Neural cell (in vitro differentiated cells): ENCODE data around the gene RPL31. TPM values are rescaled to one million over a fixed set of nuclear protein-coding genes. Genes with fewer than 3 reads are reported as not detected.

ENCODE experiments used
- H2AFZ ChIP-seq: fragments of 200-600, 300-800 bp; sonication (generic), shearing (Covaris generic); 2 replicates; pipeline ENCODE4 v1.6.0; 2014; ENCODE audit warnings: low read depth, mild to moderate bottlenecking, antibody characterized with exemption, low read length, moderate library complexity
- H3F3A ChIP-seq: fragments of 200-600 bp; shearing (Covaris generic); 2 replicates; pipeline ENCODE4 v1.6.1; 2016; ENCODE audit warnings: mild to moderate bottlenecking, moderate library complexity, mixed read lengths, antibody characterized with exemption, low read length; ENCODE audit not compliant: insufficient read depth, poor library complexity, severe bottlenecking
- H3K27ac ChIP-seq: fragments of 200-600, 300-800 bp; sonication (generic), shearing (Covaris generic); 2 replicates; pipeline ENCODE4 v1.5.1; 2014; ENCODE audit warnings: mild to moderate bottlenecking, low read length, moderate library complexity
- H3K27me3 ChIP-seq: fragments of 300-800, 200-600 bp; sonication (generic), shearing (Covaris generic); 2 replicates; pipeline ENCODE4 v1.6.0; 2014; ENCODE audit warnings: mild to moderate bottlenecking, low read depth, low read length, moderate library complexity; ENCODE audit not compliant: insufficient read depth
- H3K36me3 ChIP-seq: fragments of 300-800, 200-600 bp; sonication (generic), shearing (Covaris generic); 2 replicates; pipeline ENCODE4 v1.5.1; 2014; ENCODE audit warnings: mild to moderate bottlenecking, antibody characterized with exemption, low read length, moderate library complexity; ENCODE audit not compliant: insufficient read depth
- H3K4me2 ChIP-seq: fragments of 300-800, 200-600 bp; sonication (generic), shearing (Covaris generic); 2 replicates; pipeline ENCODE4 v1.6.0; 2014; ENCODE audit warnings: mild to moderate bottlenecking, low read length
- H3K4me3 ChIP-seq: fragments of 300-800, 200-600 bp; sonication (generic), shearing (Covaris generic); 2 replicates; pipeline ENCODE4 v1.5.1; 2014; ENCODE audit warnings: mild to moderate bottlenecking, low read length, moderate library complexity
- H3K79me2 ChIP-seq: fragments of 200-600 bp; shearing (Covaris generic); replicated peaks from 2 replicates; pipeline ENCODE4 v1.6.0; 2014; ENCODE audit warnings: mild to moderate bottlenecking, low read length, moderate library complexity; ENCODE audit not compliant: insufficient read depth
- H3K9ac ChIP-seq: fragments of 300-800, 200-600 bp; sonication (generic), shearing (Covaris generic); 2 replicates; pipeline ENCODE4 v1.6.1; 2016; ENCODE audit warnings: mild to moderate bottlenecking, low read length, mixed read lengths
- H3K9me2 ChIP-seq: fragments of 200-600 bp; shearing (Covaris generic); 2 replicates; pipeline ENCODE4 v1.6.1; 2016; ENCODE audit warnings: mild to moderate bottlenecking, low read length, mixed read lengths; ENCODE audit not compliant: insufficient read depth
- H3K9me3 ChIP-seq: fragments of 200-600, 300-800 bp; sonication (generic), shearing (Covaris generic); 2 replicates; pipeline ENCODE4 v1.6.1; 2016; ENCODE audit warnings: mild to moderate bottlenecking, mixed run types, low read length, moderate library complexity, mixed read lengths
- H4K20me1 ChIP-seq: fragments of 200-600 bp; shearing (Covaris generic); 2 replicates; pipeline ENCODE4 v1.6.1; 2016; ENCODE audit warnings: mild to moderate bottlenecking, mixed run types; ENCODE audit not compliant: insufficient read depth
- EP300 ChIP-seq: fragments of 450-650 bp; conservative IDR thresholded peaks from 2 replicates; pipeline ENCODE4 v1.6.1; 2014; ENCODE audit warnings: antibody characterized with exemption, mild to moderate bottlenecking, moderate library complexity; ENCODE audit not compliant: poor library complexity, severe bottlenecking
- EZH2 ChIP-seq: fragments of 200-600, 300-800 bp; shearing (Covaris generic), sonication (generic); IDR thresholded peaks from 2 replicates; pipeline ENCODE4 v1.6.1; 2014; ENCODE audit warnings: antibody characterized with exemption, low read length, borderline replicate concordance, mild to moderate bottlenecking; ENCODE audit not compliant: insufficient read depth, poor library complexity, severe bottlenecking
- MXI1 ChIP-seq: fragments of 450-650 bp; conservative IDR thresholded peaks from 2 replicates; pipeline ENCODE4 v1.6.1; 2014; ENCODE audit warnings: antibody characterized with exemption, mild to moderate bottlenecking; ENCODE audit not compliant: poor library complexity, severe bottlenecking
- POLR2AphosphoS5 ChIP-seq: IDR thresholded peaks from 2 replicates; pipeline ENCODE4 v1.6.1; 2012
- RAD21 ChIP-seq: fragments of 450-650 bp; conservative IDR thresholded peaks from 2 replicates; pipeline ENCODE4 v1.6.1; 2014; ENCODE audit warnings: antibody characterized with exemption, mild to moderate bottlenecking, moderate library complexity
- SMC3 ChIP-seq: fragments of 450-650 bp; conservative IDR thresholded peaks from 2 replicates; pipeline ENCODE4 v1.6.1; 2014; ENCODE audit warnings: antibody characterized with exemption, mild to moderate bottlenecking, moderate library complexity; ENCODE audit not compliant: poor library complexity
- TAF1 ChIP-seq: IDR thresholded peaks from 2 replicates; pipeline ENCODE4 v1.6.1; 2012; ENCODE audit warnings: low read depth
- polyA plus RNA-seq: library from polyadenylated mRNA; depleted of rRNA; stranded (reverse); fragments of >200 nt; gene quantifications from 2 replicates; pipeline ENCODE4 v1.2.3, GENCODE V29; 2014
- TF ChIP-seq, protein P1 (sequence below): fragments of 450-650 bp; IDR thresholded peaks from 2 replicates; pipeline ENCODE4 v1.5.1; 2014; ENCODE audit warnings: antibody characterized with exemption, mild to moderate bottlenecking, moderate library complexity; ENCODE audit not compliant: poor library complexity, severe bottlenecking
- TF ChIP-seq, protein P2 (sequence below): IDR thresholded peaks from 2 replicates; pipeline ENCODE4 v1.6.1; 2012; ENCODE audit warnings: borderline replicate concordance

The RPL31 gene
- polyA plus RNA-seq, 1 donor from 2014 or later: 1,555 TPM

DNA sequence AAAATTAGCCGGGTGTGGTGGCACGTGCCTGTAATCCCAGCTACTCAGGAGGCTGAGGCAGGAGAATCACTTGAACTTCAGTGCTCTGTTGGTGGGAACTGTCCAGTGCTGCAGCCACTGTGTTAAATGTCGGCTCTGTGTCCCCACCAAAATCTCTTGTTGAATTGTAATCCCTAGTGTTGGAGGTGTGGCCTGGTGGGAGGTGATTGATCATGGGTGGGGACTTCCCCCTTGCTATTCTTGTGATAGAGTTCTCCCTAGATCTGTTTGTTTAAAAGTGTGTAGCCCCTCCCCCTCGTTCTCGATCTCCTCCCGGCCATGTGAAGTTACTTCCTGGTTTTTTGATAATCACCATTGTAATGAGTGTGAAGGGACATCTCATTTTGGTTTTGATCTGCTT lies 9.8 kb upstream of the RPL31 start:
- Histone ChIP-seq H3K4me2 (no peak overlapping the region), H3F3A (no peaks in the 10 kb centered on the region), H3K27me3 (no peaks in the 10 kb centered on the region), H3K9me3 (no peaks in the 10 kb centered on the region), H3K27ac (no peak overlapping the region), H4K20me1 (no peaks in the 10 kb centered on the region), H3K9ac (no peak overlapping the region), H3K36me3 (no peaks in the 10 kb centered on the region), H2AFZ (no peak overlapping the region), H3K4me3 (no peak overlapping the region), H3K79me2 (no peaks in the 10 kb centered on the region), H3K9me2 (no peaks in the 10 kb centered on the region)
- no peak for TF ChIP-seq RAD21
- TF ChIP-seq, protein P1, sequence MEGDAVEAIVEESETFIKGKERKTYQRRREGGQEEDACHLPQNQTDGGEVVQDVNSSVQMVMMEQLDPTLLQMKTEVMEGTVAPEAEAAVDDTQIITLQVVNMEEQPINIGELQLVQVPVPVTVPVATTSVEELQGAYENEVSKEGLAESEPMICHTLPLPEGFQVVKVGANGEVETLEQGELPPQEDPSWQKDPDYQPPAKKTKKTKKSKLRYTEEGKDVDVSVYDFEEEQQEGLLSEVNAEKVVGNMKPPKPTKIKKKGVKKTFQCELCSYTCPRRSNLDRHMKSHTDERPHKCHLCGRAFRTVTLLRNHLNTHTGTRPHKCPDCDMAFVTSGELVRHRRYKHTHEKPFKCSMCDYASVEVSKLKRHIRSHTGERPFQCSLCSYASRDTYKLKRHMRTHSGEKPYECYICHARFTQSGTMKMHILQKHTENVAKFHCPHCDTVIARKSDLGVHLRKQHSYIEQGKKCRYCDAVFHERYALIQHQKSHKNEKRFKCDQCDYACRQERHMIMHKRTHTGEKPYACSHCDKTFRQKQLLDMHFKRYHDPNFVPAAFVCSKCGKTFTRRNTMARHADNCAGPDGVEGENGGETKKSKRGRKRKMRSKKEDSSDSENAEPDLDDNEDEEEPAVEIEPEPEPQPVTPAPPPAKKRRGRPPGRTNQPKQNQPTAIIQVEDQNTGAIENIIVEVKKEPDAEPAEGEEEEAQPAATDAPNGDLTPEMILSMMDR: no peak
- no peak for TF ChIP-seq EZH2
- no peak for TF ChIP-seq EP300
- no peak for TF ChIP-seq TAF1
- TF ChIP-seq SMC3: no peak
- no peak for TF ChIP-seq MXI1
- no peak for TF ChIP-seq POLR2AphosphoS5
- TF ChIP-seq, protein P2, sequence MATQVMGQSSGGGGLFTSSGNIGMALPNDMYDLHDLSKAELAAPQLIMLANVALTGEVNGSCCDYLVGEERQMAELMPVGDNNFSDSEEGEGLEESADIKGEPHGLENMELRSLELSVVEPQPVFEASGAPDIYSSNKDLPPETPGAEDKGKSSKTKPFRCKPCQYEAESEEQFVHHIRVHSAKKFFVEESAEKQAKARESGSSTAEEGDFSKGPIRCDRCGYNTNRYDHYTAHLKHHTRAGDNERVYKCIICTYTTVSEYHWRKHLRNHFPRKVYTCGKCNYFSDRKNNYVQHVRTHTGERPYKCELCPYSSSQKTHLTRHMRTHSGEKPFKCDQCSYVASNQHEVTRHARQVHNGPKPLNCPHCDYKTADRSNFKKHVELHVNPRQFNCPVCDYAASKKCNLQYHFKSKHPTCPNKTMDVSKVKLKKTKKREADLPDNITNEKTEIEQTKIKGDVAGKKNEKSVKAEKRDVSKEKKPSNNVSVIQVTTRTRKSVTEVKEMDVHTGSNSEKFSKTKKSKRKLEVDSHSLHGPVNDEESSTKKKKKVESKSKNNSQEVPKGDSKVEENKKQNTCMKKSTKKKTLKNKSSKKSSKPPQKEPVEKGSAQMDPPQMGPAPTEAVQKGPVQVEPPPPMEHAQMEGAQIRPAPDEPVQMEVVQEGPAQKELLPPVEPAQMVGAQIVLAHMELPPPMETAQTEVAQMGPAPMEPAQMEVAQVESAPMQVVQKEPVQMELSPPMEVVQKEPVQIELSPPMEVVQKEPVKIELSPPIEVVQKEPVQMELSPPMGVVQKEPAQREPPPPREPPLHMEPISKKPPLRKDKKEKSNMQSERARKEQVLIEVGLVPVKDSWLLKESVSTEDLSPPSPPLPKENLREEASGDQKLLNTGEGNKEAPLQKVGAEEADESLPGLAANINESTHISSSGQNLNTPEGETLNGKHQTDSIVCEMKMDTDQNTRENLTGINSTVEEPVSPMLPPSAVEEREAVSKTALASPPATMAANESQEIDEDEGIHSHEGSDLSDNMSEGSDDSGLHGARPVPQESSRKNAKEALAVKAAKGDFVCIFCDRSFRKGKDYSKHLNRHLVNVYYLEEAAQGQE: no peak

GRCh38 chr2:100993294-100993693 lies 8.8 kb upstream of the RPL31 start:
- no peaks in the 10 kb centered on the region for H3K27me3 ChIP-seq
- H3K27ac ChIP-seq: no peak overlapping the region
- TF ChIP-seq, protein P1: no peak
- TF ChIP-seq EP300 (no peak), EZH2 (no peak), TAF1 (no peak), POLR2AphosphoS5 (no peak), MXI1 (no peak), RAD21 (no peak), SMC3 (no peak)
- TF ChIP-seq, protein P2: no peak
- H3K4me3 ChIP-seq: no peak overlapping the region
- no peaks in the 10 kb centered on the region for H3K79me2 ChIP-seq
- H3K4me2 ChIP-seq: no peak overlapping the region
- H2AFZ ChIP-seq: no peak overlapping the region
- H3K36me3 ChIP-seq: no peaks in the 10 kb centered on the region
- no peaks in the 10 kb centered on the region for H4K20me1 ChIP-seq
- no peaks in the 10 kb centered on the region for H3K9me3 ChIP-seq
- H3K9ac ChIP-seq: no peak overlapping the region
- no peaks in the 10 kb centered on the region for H3K9me2 ChIP-seq
- no peaks in the 10 kb centered on the region for H3F3A ChIP-seq
